OCI-LY3 (cell line): Measurements from ENCODE around the gene MXRA8.

Source experiments
- EZH2phosphoT487 ChIP-seq: fragments of 200-600 bp; shearing (Covaris generic); IDR thresholded peaks from 2 replicates; pipeline ENCODE4 v1.6.1; 2018; ENCODE audit warnings: antibody characterized with exemption, mixed run types, low read depth
- TF ChIP-seq, protein P1 (sequence below): fragments of 200-600, 300-600 bp; sonication (generic); IDR thresholded peaks from 2 replicates; pipeline ENCODE4 v1.5.1; 2014; ENCODE audit warnings: antibody characterized with exemption, low read length, low read depth

DNA sequence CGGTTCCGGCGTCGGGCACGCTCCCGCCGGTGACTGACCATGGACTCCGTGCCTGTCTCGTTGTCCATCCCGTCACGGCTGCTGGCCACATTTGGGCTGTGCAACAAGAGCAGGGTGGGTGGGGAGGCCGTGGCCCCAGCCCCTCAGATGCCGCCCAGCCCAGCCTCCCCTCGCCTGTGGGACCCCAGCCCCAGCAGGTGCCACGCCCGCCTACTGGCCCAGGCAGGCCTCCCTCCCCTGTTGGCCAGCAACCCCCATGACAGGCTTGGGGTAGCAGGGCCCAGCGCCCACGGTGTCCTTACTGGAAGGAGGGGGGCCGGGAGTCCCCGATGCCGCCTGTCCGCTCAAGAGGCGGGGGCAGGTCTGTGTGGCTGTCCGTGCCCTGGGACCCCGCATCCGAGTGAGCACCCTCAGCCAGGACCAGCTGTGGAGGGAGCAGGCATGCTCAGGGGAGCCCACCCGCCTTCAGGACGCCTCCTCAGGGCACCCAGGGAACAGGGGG, 16.2 kb downstream of the MXRA8 start:
- TF ChIP-seq, protein P1, sequence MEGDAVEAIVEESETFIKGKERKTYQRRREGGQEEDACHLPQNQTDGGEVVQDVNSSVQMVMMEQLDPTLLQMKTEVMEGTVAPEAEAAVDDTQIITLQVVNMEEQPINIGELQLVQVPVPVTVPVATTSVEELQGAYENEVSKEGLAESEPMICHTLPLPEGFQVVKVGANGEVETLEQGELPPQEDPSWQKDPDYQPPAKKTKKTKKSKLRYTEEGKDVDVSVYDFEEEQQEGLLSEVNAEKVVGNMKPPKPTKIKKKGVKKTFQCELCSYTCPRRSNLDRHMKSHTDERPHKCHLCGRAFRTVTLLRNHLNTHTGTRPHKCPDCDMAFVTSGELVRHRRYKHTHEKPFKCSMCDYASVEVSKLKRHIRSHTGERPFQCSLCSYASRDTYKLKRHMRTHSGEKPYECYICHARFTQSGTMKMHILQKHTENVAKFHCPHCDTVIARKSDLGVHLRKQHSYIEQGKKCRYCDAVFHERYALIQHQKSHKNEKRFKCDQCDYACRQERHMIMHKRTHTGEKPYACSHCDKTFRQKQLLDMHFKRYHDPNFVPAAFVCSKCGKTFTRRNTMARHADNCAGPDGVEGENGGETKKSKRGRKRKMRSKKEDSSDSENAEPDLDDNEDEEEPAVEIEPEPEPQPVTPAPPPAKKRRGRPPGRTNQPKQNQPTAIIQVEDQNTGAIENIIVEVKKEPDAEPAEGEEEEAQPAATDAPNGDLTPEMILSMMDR: no peak
- TF ChIP-seq EZH2phosphoT487: no peak
